ENCODE results near the gene TP73.

TP73 gene

DNA sequence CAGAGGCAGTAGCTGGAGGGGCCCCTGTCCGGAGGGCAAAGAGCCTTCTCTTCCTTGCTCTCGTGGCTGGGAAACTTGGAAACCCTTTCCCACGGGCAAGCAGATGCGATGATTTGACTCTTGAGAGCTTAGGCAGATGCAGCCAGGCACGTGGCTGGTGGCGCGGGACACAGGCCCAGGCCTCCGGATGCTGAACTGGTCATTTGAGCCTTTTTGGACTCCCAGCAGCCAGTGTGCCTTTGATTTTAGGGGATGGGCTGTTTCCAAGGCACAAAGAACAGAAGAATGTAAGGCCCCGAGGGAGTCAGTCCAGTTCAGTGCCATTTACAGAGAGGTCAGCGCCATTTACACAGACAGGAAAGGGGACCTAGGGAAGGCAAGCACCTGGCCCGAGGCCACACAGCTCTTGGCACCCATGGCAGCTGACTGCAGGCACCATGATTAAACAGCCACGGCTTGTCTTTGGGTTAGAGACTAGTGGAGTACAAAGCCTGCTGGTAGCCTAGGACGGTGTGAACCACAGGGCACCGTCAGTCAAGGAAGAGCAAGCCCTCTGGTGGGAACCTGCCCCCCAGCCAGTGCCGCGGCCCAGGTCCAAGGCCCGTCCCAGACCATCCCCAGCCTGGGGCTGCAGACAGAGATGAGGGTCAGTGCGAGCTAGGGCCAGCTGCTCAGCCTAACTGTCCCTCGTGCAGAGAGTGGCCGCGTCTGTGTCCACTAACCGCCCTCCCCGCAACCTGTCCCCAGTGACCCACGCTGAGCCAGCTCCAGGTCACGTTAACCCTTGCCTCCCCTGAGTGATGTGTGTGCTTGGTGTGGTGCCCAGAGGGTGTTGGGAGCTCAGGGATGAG is 79.5 kb downstream of the TP73 start:
- no peak for DNase-seq

DNA sequence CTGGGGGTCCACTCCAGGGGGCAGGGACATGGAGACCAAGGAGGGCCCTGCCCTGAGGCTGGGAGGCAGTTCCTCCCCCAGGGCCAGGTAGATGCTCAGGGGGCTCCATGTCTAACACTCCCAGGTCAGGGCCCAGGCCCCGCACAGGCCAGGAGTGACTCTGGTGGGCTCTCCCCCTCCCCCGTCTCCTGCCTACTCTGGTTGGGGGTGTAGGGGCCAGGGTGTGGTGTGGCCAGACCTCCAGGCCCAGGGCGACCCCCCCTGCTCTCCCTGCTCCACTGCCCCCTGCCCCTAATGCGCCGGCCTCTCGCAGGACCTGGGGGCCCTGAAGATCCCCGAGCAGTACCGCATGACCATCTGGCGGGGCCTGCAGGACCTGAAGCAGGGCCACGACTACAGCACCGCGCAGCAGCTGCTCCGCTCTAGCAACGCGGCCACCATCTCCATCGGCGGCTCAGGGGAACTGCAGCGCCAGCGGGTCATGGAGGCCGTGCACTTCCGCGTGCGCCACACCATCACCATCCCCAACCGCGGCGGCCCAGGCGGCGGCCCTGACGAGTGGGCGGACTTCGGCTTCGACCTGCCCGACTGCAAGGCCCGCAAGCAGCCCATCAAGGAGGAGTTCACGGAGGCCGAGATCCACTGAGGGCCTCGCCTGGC is 80.2 kb downstream of the TP73 start:
- DNase-seq, result no peak

DNA sequence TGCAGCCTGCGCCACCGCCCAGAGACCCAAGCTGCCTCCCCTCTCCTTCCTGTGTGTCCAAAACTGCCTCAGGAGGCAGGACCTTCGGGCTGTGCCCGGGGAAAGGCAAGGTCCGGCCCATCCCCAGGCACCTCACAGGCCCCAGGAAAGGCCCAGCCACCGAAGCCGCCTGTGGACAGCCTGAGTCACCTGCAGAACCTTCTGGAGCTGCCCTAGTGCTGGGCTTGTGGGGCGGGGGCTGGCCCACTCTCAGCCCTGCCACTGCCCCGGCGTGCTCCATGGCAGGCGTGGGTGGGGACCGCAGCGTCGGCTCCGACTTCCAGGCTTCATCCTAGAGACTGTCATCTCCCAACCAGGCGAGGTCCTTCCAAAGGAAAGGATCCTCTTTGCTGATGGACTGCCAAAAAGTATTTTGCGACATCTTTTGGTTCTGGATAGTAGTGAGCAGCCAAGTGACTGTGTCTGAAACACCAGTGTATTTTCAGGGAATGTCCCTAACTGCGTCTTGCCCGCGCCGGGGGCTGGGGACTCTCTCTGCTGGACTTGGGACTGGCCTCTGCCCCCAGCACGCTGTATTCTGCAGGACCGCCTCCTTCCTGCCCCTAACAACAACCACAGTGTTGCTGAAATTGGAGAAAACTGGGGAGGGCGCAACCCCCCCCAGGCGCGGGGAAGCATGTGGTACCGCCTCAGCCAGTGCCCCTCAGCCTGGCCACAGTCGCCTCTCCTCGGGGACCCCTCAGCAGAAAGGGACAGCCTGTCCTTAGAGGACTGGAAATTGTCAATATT is 81.0 kb downstream of the TP73 start:
- no peak for DNase-seq

DNA sequence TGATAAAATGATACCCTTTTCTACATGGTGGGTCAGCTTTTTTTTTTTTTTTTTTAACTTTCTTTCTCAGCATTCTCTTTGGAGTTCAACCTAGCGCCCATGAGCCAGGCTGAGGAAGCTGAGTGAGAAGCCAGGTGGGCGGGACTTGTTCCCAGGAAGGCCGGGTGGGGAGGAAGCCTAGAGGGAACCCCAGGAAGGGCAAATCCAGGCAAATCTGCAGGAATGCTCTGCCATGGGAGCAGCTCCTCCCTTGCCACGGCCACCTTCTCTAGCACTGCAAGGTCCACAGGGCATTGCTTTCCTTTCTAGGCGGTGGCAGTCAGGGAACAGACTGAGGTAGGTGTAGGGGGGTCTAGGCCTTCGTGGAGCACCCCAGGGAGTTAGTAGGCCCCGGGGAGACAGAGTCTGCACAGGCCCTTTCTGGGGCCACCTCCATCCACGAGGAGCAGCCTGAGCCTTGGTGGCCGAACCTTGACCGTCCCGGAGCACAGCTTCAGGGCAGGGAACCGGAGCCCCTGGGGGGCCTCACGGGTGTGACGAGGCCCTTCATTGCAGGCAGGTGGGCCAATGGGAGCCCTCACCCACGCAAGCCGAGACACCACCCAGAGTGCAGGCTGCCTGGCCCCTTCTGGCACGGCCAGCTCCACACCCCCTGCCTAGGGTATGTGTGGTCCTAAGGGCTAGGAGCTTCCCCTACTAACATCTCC is 81.7 kb downstream of the TP73 start:
- DNase-seq, result no peak

DNA sequence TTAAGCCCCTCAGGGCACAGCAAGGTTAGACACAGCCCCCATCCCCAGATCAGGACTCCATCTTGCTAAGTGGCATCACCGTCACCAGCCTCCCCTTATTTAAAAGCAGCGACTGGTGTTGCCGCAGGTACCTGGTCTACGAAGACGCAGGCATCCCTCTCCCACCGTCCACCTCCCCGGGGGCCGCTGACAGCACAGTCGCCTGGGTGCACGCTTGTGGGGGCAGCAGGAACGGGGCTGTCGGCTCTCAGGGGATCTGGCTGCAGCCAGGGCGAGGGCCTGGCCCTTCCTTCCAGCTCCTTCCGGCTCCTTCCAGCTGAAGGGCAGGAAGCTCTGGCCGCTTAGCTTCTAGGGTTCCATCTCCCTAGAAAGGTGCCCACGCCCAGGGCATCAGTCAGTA is 82.3 kb downstream of the TP73 start:
- no peak for DNase-seq

DNA sequence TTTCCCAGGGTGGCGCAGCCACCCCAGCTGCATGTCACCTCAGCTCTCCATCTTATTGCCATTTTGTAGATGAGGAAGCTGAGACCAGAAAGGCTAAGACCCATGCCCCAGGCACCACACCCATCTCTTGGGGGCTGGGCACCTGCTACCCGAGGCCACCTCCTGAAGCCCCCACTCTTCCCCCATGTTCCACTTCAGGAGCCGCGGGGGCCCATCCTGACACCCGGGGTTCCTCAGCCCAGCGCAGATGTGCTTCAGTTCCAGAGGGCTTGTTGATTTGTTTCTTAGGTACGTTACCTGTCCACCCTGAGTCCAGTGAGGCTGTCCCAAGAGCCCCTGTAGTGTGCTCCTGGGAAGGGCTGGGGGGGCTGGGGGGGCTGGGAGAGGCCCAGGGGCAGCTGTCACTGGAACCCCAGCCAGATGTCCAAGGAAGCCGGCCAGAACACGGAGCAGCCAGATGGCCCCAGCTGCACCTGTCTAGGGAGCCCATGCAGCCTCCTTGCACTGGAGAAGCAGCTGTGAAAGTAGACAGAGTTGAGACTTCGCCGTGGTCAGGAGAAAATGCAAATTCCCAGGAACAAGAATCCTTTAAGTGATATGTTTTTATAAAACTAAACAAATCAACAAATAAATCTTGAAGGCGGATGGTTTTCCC is 82.8 kb downstream of the TP73 start:
- peak in 1 of 2 experiments; percentile 22 for DNase-seq

DNA sequence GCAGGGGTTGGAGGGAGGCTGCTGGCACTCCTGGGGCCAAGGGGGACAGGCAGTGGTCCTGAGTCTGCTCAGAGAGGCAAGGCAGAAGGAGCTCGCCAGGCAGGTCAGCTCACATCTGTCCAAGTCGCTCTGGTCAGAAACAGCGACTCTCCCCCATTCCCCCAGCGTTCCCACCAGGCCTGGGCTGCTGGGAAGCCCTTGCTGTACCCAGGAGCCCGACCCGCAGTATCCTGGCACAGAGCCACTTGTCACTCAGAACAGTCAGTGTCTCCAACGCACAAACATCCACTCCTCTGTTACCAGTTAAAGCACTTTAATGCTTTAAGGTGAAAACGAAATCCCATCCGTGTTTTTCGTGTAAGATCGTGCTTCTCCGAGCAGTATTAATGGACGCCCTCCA is 83.4 kb downstream of the TP73 start:
- DNase-seq, result no peak

DNA sequence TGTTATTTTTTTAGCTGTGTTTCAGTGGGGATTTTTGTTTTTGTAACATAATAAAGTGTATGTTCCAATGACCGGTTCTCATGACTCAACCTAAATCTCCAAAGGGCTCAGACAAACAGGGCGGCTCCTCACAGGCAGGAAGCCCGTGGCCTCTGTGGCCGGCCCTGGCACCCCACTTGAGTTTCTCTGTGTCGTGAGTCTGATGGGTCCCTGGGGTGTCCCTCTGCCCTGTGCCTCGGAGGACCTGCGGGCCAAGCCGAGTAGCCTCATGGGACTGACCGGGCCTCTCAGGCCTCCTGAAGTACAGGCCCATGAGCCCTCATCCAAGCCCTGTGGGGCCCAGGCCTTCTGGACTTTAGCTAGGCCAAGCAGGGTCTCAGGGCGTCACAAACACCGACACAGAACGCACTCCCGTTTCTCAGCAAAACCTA is 83.8 kb downstream of the TP73 start:
- DNase-seq, result no peak

DNA sequence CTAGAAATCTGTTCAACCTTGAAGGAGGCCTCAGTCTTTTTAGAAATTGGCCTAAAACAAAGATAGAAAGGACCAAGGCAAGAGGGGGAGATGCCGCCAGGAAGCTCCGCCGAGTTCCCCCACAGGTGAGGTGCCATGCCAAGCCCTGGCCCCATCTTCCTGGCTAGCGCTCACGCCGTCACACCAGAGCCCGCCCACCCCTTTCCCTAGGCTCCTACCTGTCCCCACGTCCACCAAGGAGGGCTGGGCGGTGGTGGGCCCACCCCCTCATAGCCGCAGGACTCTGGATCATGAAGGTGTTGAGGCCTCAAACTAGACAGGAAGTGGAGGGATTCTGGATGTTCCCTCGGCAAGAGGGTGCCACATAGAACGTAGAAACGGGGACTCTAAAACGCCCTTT is 84.4 kb downstream of the TP73 start:
- DNase-seq, result no peak

DNA sequence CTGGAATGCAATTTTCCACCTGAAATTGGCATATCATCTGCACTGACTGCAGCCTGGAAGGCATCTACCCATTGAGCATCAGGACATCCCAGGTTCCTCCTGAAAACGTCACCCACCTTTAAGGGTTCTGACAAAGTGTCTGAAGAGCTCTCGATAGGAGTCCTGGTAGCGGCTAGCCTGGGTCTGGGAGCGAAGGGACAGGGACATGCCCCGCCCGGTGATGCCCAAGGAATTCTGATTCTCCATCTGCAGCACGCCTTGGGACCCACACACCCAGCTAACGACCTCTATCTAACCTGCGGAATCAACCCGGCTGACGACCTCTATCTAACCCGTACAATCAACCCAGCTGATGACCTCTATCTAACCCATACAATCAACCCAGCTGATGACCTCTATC is 86.6 kb downstream of the TP73 start:
- DNase-seq, result no peak

DNA sequence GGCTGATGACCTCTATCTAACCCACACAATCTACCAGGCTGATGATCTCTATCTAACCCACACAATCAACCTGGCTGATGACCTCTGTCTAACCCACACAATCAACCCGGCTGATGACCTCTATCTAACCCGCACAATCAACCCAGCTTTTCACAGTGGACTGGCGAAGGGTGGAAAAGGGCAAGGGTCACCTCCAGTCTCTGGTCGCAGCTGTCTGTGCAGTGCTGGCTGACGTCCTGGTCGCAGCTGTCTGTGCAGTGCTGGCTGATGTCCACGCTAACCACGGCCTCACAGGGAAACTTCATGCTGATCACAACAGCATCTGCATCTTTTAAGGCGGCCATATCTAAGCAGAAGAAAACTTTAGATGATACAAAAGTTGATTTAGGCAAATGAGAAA is 87.7 kb downstream of the TP73 start:
- DNase-seq, result no peak

DNA sequence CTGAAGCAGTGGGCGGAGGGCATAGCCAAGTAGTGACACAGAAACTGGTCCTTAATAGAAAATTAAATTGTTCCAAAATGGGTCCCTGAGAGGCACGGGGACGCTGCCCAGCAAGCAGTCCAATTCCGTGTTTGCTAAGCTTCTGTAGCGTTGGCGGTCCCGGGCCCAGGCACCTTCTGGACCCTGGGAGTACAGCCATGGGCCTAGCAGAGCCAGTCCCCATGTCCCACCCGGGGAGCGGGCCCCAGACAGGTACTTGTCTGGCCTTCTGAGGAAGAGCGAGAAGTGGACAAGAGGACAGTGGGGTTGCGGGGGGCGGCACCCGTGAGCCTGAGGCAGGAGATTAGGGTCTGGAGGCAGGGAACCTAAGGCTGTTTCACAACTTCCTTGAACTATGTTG is 88.4 kb downstream of the TP73 start:
- no peak for DNase-seq

DNA sequence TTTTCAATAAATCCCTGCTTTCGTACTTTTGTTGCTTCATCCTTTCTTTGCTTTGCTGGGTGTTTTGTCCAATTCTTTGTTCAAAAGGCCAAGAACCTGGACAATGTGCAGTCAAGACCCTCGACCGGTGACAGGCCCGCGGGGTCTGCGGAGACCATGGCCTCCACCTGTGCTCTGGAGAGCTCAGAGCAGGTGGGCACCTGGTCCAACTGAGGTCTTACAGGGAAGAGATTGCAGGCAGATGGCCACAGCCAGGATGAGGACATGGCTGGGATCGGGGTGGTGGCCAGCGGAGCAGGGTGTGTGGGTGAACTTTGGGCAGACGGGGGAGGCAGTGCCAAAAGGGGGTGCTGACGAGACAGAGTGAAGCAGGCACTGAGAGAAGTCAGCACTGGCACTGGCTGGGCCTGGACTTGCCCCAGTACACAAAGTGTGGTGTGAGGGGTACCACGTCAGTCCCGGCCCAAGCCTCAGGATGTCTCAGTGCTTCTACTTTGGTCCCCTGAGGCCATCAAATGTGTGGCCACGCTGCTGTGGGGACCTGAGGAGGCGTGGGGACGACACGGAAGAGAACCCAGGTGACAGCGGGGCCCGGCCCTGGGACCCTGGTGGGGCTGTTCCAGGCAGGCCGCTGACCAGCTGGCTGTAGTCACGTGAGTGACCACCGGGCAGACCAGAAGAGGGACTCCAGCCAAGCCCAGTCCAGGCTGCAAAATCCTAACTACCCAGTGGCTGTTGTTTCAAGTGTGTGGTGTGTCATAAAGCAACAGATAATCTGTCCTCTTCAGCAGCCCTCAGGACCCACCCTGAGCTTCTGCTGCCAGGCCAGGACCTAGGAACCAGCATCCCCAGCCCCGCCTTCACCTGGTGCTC is 89.5 kb downstream of the TP73 start:
- no peak for DNase-seq

DNA sequence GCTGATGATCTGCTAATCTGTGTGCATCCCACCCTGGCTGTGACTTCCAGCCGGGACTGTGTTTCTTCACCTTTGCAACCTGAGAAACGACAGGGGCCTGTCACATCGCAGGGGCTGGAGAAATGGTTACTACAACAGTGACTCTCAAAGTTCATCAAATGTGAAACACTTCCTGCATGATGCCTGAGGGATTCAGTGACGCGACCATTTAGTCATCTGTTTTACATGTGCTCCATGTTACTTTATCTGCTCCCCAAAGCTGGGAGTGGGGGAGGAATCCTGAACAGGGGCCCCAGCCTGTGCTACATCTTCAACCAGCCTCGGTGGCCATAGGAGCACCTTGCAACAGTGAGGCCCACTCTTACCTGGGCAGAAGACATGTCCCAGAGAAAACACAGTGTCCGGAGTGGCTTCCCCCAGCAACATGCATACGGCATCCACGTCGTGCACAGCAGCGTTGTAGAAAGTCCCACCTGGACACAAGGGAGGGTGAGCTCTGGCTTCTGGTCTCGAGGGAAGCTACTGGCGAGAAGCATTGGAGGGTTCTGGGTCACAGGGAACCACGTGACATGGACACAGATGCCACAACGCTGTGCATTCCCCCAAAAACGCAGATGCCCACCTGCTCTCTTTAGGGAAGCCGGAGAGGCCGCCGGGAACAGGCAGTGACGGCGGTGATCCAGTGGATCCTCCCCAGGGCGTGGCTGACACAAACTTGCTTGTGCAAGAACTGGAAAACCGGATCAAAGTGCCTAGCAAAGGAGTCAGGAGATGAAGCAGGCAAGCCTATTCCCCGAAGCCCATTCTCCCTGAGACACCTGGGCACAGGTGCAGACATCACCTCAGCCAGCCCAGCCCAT is 90.4 kb downstream of the TP73 start:
- DNase-seq, result no peak

DNA sequence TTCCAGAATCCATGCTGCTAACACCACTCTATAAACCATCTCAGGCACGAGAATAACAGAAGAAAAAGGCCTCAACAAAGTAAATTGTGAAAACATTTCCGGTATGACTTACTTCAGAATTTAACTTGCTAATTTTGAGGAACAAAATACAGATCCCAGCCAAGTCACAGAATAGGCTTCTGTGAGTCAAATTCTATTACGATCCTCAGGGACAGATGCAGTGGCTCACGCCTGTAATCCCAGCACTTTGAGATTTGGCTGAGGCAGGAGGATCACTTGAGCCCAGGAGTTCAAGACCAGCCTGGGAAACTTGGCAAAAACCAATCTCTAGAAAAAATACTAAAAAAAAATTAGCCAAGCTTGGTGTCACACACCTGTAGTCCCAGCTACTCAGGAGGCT is 91.1 kb downstream of the TP73 start:
- DNase-seq, result no peak

DNA sequence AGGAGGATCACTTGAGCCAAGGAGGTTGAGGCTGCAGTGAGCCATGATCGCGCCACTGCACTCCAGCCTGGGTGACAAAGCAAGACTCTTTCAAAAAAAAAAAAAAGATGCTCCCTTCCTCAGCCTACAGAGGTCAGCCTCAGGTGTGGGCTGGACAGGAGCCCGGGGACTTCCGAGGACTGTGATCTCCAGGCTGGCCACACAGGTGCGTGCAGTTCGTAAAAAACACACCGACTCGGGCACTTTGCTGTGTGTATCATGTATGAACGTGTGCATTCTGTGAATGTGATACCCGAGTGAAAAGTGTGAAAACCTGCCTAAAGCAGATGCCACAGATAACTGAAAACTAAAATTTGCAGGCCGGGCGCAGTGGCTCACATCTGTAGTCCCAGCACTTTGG is 91.5 kb downstream of the TP73 start:
- DNase-seq, result no peak

DNA sequence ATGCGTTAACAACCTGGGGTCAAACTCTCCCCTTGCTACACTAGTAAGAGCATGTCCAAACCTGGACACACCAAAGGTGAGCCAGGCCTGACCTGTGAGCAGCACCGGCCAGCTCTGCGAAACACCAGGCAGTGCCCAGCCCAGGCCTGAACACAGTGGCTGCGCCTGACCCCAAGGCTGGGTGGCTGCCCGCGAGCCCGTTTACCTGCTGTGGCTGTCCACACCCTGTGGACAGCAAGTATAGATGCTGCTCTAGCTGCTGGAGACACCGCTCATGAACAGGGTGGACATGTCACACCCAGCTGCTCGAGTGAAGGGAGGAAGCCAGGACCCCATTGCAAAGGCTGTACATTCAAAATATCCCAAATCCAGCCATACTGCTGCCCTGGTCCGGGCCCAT is 92.3 kb downstream of the TP73 start:
- no peak for DNase-seq

DNA sequence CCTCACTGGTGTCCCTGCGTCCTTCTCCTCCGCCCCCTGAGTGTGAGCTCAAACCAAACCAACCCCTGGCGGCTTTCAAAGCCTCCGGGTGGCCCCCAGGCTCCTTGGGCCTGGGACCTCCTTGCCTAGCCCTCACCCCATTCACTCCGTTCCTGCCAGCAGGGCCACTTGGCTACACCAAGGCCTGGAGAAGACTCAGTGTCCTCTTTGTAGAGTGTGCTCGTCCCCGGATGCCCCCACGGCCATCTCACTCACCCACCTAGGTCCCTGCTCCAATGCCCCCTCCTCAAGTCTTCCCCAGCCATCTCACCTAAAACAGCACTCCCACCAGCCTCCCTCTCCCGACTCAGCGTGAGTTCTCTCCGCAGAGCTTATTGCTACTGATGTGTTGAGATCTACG is 92.8 kb downstream of the TP73 start:
- no peak for DNase-seq

DNA sequence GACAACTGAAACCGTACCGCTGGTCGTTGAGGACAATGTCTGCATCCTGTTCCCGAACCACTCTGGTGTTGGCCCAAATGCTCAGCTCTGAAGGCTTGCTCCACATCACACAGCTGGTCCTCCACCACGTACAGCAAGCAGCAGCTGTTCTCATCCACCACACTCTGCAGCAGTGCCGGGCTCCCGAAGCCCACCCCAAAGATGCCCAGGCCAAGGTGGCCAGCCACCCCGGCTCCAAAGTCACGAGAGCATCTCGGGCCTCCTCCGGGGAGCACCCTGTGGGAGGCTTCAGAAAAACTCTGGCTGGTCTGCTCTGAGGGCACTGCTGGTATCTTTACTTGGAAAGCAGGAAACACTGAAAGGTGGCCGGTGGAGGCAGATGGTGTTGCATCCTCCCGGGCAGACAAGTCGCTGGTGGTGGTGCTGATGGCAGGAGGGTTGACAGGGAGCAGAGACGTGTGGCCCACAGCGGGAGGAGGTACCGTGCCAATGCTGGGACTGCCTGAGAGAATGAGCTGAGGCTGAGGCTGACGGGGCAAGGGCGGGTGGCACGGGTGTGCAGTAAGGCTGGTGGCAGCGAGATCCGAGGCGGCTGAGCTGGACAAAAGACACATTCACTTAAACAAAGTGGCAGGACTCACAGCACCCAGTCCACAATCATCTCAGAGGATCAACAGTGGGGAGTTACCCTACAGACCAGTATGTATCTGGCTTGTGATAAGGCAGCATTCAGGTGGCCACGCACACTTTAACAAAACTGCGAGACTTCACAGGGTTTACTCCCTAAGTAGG is 93.5 kb downstream of the TP73 start:
- DNase-seq, result no peak

DNA sequence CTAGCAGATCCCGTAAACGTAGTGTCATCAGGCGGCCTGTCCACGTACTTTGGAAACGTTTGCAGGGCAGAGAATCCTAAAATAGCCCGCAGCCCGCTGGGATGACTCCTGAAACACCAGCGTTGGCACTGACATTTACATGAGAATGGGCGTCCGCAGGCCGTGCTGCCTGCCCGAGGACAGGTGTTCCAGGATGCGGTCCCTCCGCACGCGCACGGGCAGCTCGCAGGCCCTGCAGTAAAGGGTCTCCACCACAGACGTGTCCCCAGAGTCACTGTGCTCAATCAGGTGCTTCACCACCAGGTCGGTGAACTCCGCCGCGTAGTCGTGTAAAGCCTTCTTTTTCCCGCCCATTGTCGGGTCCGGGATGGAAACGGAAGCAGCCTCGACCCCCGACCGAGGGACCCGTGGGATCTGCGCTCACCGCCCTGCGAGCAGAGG is 94.1 kb downstream of the TP73 start:
- DNase-seq, result peak in 1 of 2 experiments; percentile 38
